Osteoblast (primary cell): ENCODE results near the gene SCUBE1. TPM values are rescaled to one million over a fixed set of nuclear protein-coding genes. Genes with fewer than 3 reads are reported as not detected.

ENCODE experiments used
- DNase-seq: peaks from one replicate; pipeline ENCODE4 v3.0.0; 2011; ENCODE audit warnings: low spot score, mixed read lengths; ENCODE audit not compliant: insufficient read length; ENCODE audit errors: missing footprints
- H2AFZ ChIP-seq: 2 replicates; pipeline ENCODE4 v1.6.0; 2011; ENCODE audit warnings: mild to moderate bottlenecking, low read length
- H3K27ac ChIP-seq: 2 replicates; pipeline ENCODE4 v1.5.1; 2011; ENCODE audit warnings: mild to moderate bottlenecking, low read depth, low read length, moderate library complexity
- H3K27me3 ChIP-seq: 2 replicates; pipeline ENCODE4 v1.6.0; 2012; ENCODE audit warnings: mild to moderate bottlenecking, control low read depth, inconsistent platforms, low read length, moderate library complexity; ENCODE audit not compliant: insufficient read depth
- H3K36me3 ChIP-seq: 2 replicates; pipeline ENCODE4 v1.5.1; 2011; ENCODE audit warnings: mild to moderate bottlenecking, low read length, control low read depth, moderate library complexity; ENCODE audit not compliant: insufficient read depth
- H3K4me1 ChIP-seq: 2 replicates; pipeline ENCODE4 v1.5.1; 2011; ENCODE audit warnings: mild to moderate bottlenecking, low read length, control low read depth, moderate library complexity; ENCODE audit not compliant: insufficient read depth
- H3K4me2 ChIP-seq: 2 replicates; pipeline ENCODE4 v1.6.0; 2011; ENCODE audit warnings: mild to moderate bottlenecking, low read length; ENCODE audit not compliant: insufficient read depth
- H3K4me3 ChIP-seq: fragments of 200-600 bp; sonication (generic); 3 replicates; pipeline ENCODE4 v1.5.1; 2012; ENCODE audit warnings: mild to moderate bottlenecking, low read length, inconsistent platforms; ENCODE audit not compliant: insufficient read depth
- H3K79me2 ChIP-seq: 2 replicates; pipeline ENCODE4 v1.6.0; 2012; ENCODE audit warnings: mild to moderate bottlenecking, low read length, control low read depth, inconsistent platforms; ENCODE audit not compliant: insufficient read depth
- H3K9me3 ChIP-seq: 2 replicates; pipeline ENCODE4 v1.5.1; 2011; ENCODE audit warnings: low read depth, low read length, control low read depth
- H4K20me1 ChIP-seq: 2 replicates; pipeline ENCODE4 v1.6.0; 2012; ENCODE audit warnings: mild to moderate bottlenecking, low read length, control low read depth; ENCODE audit not compliant: insufficient read depth
- total RNA-seq: library from RNA; depleted of rRNA; stranded (reverse); fragments of >200 nt; gene quantifications from 2 replicates; pipeline ENCODE4 v1.2.3, GENCODE V29; 2012
- TF ChIP-seq, protein P1 (sequence below): IDR thresholded peaks from 2 replicates; pipeline ENCODE4 v1.5.1; 2011; ENCODE audit warnings: mild to moderate bottlenecking, low read depth, low read length, moderate library complexity; ENCODE audit errors: extremely low read depth

Gene SCUBE1
- total RNA-seq, 1 donor = 2.2 TPM

DNA sequence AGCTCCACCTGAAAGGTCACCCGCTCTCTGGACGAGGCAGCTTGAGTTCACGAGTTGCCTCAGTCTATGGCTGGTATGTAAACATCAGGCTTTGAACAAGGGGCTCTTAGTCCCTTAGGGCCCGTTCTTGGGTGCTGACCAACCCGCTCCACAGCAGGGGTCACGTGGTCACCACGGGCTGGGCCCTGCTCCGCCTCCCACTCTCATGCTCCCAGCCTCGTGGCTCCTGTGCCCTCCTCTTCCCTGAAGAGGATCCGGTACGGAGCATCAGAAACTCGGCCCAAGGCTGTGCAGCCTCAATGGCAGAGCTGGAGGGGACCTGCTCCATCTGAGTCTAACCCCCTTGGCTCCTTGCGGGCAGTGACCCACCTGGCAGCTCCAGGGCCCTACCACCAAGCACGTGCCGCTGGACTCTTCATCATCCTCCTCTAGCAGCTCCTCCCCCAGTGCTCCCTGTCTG is 102.0 kb downstream of the SCUBE1 start:
- H2AFZ ChIP-seq = no peak overlapping the region
- no peak overlapping the region for H3K4me2 ChIP-seq
- no peak overlapping the region for H3K4me3 ChIP-seq
- no peaks in the 10 kb centered on the region for H4K20me1 ChIP-seq
- H3K79me2 ChIP-seq = no peaks in the 10 kb centered on the region
- no peak for DNase-seq
- H3K27me3 ChIP-seq = peaks cover 6% of the 10 kb centered on the region
- TF ChIP-seq, protein P1, sequence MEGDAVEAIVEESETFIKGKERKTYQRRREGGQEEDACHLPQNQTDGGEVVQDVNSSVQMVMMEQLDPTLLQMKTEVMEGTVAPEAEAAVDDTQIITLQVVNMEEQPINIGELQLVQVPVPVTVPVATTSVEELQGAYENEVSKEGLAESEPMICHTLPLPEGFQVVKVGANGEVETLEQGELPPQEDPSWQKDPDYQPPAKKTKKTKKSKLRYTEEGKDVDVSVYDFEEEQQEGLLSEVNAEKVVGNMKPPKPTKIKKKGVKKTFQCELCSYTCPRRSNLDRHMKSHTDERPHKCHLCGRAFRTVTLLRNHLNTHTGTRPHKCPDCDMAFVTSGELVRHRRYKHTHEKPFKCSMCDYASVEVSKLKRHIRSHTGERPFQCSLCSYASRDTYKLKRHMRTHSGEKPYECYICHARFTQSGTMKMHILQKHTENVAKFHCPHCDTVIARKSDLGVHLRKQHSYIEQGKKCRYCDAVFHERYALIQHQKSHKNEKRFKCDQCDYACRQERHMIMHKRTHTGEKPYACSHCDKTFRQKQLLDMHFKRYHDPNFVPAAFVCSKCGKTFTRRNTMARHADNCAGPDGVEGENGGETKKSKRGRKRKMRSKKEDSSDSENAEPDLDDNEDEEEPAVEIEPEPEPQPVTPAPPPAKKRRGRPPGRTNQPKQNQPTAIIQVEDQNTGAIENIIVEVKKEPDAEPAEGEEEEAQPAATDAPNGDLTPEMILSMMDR = no peak
- no peaks in the 10 kb centered on the region for H3K9me3 ChIP-seq
- no peaks in the 10 kb centered on the region for H3K36me3 ChIP-seq
- H3K27ac ChIP-seq = no peak overlapping the region
- no peaks in the 10 kb centered on the region for H3K4me1 ChIP-seq

DNA sequence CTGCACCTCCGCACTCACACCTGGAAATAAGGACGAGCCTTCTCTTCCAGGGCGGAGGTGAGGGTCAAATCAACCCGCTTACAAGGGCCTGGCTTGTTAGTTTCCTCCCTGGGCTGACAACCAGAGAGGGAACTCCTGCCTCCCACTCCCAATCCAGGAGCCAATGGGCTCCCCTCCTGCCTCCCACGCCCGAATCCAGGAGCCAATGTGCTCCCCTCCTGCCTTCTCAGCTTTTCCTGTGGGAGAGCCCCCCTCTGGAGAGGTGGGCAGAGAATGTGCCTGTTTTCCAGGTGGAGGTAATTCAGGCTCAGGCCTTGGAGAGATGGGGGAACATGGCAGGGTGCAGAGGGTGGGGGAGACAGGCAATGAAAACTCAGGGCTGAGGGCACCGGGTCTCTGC is 102.6 kb downstream of the SCUBE1 start:
- Histone ChIP-seq H3K27ac (no peak overlapping the region), H3K4me1 (no peaks in the 10 kb centered on the region), H4K20me1 (no peaks in the 10 kb centered on the region), H3K4me3 (no peak overlapping the region), H3K36me3 (no peaks in the 10 kb centered on the region), H3K4me2 (no peak overlapping the region), H3K9me3 (no peaks in the 10 kb centered on the region), H3K79me2 (no peaks in the 10 kb centered on the region), H2AFZ (no peak overlapping the region), H3K27me3 (peaks cover 6% of the 10 kb centered on the region)
- TF ChIP-seq, protein P1 = no peak
- DNase-seq = no peak

DNA sequence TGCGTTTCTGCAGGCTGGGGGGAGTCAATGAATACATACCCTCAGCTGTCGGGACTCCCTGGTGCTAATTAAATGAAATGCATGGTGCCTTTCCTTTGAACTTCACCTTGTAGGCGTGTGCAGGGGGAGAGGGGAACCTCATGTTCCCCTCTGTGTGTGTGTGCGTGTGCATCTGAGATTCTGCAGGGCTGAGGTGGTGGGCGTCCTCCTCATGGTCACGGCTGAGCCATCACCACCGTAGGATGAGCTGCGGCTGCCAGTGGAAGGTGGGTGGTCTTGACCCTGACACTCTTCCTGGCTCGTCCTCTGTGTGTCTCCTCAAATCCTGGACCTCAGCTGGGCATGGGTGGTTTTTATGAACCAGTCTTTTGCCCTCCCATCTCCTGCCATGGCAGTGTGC is 103.2 kb downstream of the SCUBE1 start:
- Histone ChIP-seq H3K4me3 (no peak overlapping the region), H3K27me3 (peaks cover 6% of the 10 kb centered on the region), H3K27ac (no peak overlapping the region), H3K79me2 (no peaks in the 10 kb centered on the region), H2AFZ (no peak overlapping the region), H3K4me1 (no peaks in the 10 kb centered on the region), H3K9me3 (no peaks in the 10 kb centered on the region), H3K4me2 (no peak overlapping the region), H3K36me3 (no peaks in the 10 kb centered on the region), H4K20me1 (no peaks in the 10 kb centered on the region)
- no peak for DNase-seq
- TF ChIP-seq, protein P1 = no peak

DNA sequence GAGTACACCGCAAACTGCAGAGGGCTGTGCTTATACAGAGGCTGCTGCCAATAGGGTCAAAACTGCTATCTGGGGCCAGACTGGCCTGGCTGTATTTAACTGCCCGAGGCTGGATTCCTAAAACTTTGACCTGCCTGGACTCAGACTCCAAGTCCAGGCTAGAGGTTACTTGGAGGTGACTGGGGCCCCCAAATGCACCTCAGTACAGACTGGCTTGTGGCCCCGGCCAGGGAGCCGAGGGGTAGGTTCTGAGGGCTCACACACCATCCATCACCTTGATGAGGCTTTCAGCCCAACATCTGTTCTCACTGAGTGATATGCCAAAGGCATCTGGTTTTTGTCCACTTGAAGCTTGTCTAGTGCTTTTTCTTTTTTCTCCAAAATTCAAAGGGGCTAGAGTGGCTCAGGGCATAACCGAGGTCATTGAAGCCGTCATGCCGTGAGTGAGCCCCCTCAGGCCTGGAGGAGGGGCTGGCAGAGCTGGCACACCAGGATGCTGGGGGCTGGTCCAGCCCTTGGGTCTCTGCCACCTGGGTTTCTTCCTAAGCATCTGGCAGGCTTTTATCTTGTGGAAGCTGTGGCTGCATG is 103.9 kb downstream of the SCUBE1 start:
- H3K36me3 ChIP-seq = no peaks in the 10 kb centered on the region
- no peaks in the 10 kb centered on the region for H3K79me2 ChIP-seq
- H4K20me1 ChIP-seq = no peaks in the 10 kb centered on the region
- peak; percentile 85 for DNase-seq
- H3K4me1 ChIP-seq = no peaks in the 10 kb centered on the region
- no peak overlapping the region for H3K4me2 ChIP-seq
- no peaks in the 10 kb centered on the region for H3K9me3 ChIP-seq
- TF ChIP-seq, protein P1 = no peak
- no peak overlapping the region for H3K4me3 ChIP-seq
- H2AFZ ChIP-seq = no peak overlapping the region
- H3K27me3 ChIP-seq = peaks cover 6% of the 10 kb centered on the region
- no peak overlapping the region for H3K27ac ChIP-seq
